WTC11 (cell line): ENCODE data around the gene AHCYL1. TPM values are rescaled to one million over a fixed set of nuclear protein-coding genes. Genes with fewer than 3 reads are reported as not detected.

Experiments
- ATAC-seq: fragments of 200-7000 bp; cut with Tn5 transposase; 2 replicates; pipeline ENCODE4 v1.10.0; 2021; ENCODE audit warnings: mild to moderate bottlenecking, moderate library complexity
- CTCF ChIA-PET: fragments of 300-600 bp; sonication (Branson Sonifier 250); formaldehyde crosslinking; loops from one replicate; lab custom pipeline; 2021; ENCODE audit warnings: antibody characterized with exemption; lab: Charles Lee
- POLR2A ChIA-PET: fragments of 350-600 bp; sonication (Branson Sonifier 250); formaldehyde crosslinking; loops from one replicate; lab custom pipeline; 2021; ENCODE audit warnings: antibody characterized with exemption; lab: Charles Lee
- DNase-seq: peaks from one replicate; pipeline ENCODE4 v3.0.0; 2021; ENCODE audit warnings: low spot score
- H3K27ac Mint-ChIP-seq: 2 replicates; pipeline ENCODE4 v1.8.0; 2021; ENCODE audit warnings: mixed read lengths
- H3K27me3 Mint-ChIP-seq: 2 replicates; pipeline ENCODE4 v1.8.0; 2021; ENCODE audit warnings: low read depth, mild to moderate bottlenecking, moderate library complexity, mixed read lengths
- H3K36me3 Mint-ChIP-seq: 2 replicates; pipeline ENCODE4 v1.8.0; 2021; ENCODE audit warnings: mixed read lengths
- H3K4me1 Mint-ChIP-seq: 2 replicates; pipeline ENCODE4 v1.8.0; 2022; ENCODE audit warnings: mixed read lengths
- H3K4me3 Mint-ChIP-seq: 2 replicates; pipeline ENCODE4 v1.8.0; 2021; ENCODE audit warnings: mild to moderate bottlenecking, moderate library complexity, mixed read lengths
- H3K9me3 Mint-ChIP-seq: 2 replicates; pipeline ENCODE4 v1.8.0; 2021; ENCODE audit warnings: mixed read lengths
- ATF3 ChIP-seq: sonication (generic); formaldehyde crosslinking; conservative IDR thresholded peaks from 2 replicates; pipeline ENCODE4 v1.8.1; 2022; ENCODE audit warnings: mild to moderate bottlenecking, missing genetic modification reagents
- E2F5 ChIP-seq: sonication (generic); formaldehyde crosslinking; IDR thresholded peaks from 2 replicates; pipeline ENCODE4 v1.8.1; 2022; ENCODE audit warnings: mild to moderate bottlenecking, moderate library complexity, missing genetic modification reagents
- HMGA2 ChIP-seq: fragments of 250-450 bp; sonication (Bioruptor Pico); IDR thresholded peaks from 2 replicates; pipeline ENCODE4 v1.4.0; 2021; ENCODE audit warnings: mild to moderate bottlenecking, moderate library complexity
- HMGXB4 ChIP-seq: sonication (generic); formaldehyde crosslinking; IDR thresholded peaks from 2 replicates; pipeline ENCODE4 v1.8.1; 2023; ENCODE audit warnings: mild to moderate bottlenecking, moderate library complexity, missing genetic modification reagents
- MXD4 ChIP-seq: fragments of 250-450 bp; sonication (Bioruptor Pico); IDR thresholded peaks from 2 replicates; pipeline ENCODE4 v1.8.0; 2021; ENCODE audit warnings: mild to moderate bottlenecking, moderate library complexity, borderline replicate concordance
- SMAD4 ChIP-seq: sonication (generic); formaldehyde crosslinking; IDR thresholded peaks from 2 replicates; pipeline ENCODE4 v1.8.0; 2022; ENCODE audit warnings: mild to moderate bottlenecking, missing genetic modification reagents
- TEAD1 ChIP-seq: sonication (generic); formaldehyde crosslinking; IDR thresholded peaks from 2 replicates; pipeline ENCODE4 v1.8.0; 2022; ENCODE audit warnings: mild to moderate bottlenecking, missing genetic modification reagents
- TEAD4 ChIP-seq: sonication (generic); formaldehyde crosslinking; IDR thresholded peaks from 2 replicates; pipeline ENCODE4 v1.8.0; 2022; ENCODE audit warnings: mild to moderate bottlenecking, missing genetic modification reagents
- TP53 ChIP-seq: sonication (generic); formaldehyde crosslinking; IDR thresholded peaks from 2 replicates; pipeline ENCODE4 v1.8.1; 2023; ENCODE audit warnings: mild to moderate bottlenecking, missing genetic modification reagents
- USF2 ChIP-seq: sonication (generic); formaldehyde crosslinking; IDR thresholded peaks from 2 replicates; pipeline ENCODE4 v1.8.1; 2023; ENCODE audit warnings: mild to moderate bottlenecking, missing genetic modification reagents, moderate library complexity
- ZBTB21 ChIP-seq: sonication (generic); formaldehyde crosslinking; IDR thresholded peaks from 2 replicates; pipeline ENCODE4 v1.8.1; 2023; ENCODE audit warnings: mild to moderate bottlenecking, missing genetic modification reagents, borderline replicate concordance
- ZNF416 ChIP-seq: fragments of 250-450 bp; sonication (Bioruptor Pico); IDR thresholded peaks from 2 replicates; pipeline ENCODE4 v1.9.0; 2021; ENCODE audit warnings: mild to moderate bottlenecking, inconsistent platforms
- ZSCAN18 ChIP-seq: fragments of 250-450 bp; sonication (Bioruptor Pico); IDR thresholded peaks from 2 replicates; pipeline ENCODE4 v2.1.2; 2022; ENCODE audit warnings: mild to moderate bottlenecking, moderate library complexity
- total RNA-seq: library from RNA; stranded (reverse); gene quantifications from 3 replicates; pipeline ENCODE4 v1.2.3, GENCODE V29; 2021
- TF ChIP-seq, protein P1 (sequence below): sonication (generic); formaldehyde crosslinking; IDR thresholded peaks from 2 replicates; pipeline ENCODE4 v1.8.0; 2022; ENCODE audit warnings: mild to moderate bottlenecking, missing genetic modification reagents
- TF ChIP-seq, protein P2 (sequence below): sonication (generic); formaldehyde crosslinking; conservative IDR thresholded peaks from 2 replicates; pipeline ENCODE4 v1.8.1; 2023; ENCODE audit warnings: mild to moderate bottlenecking, low read depth, missing genetic modification reagents, moderate library complexity
- TF ChIP-seq, protein P3 (sequence below): fragments of 250-450 bp; sonication (Bioruptor Pico); IDR thresholded peaks from 2 replicates; pipeline ENCODE4 v1.9.0; 2021; ENCODE audit warnings: mild to moderate bottlenecking, borderline replicate concordance

AHCYL1 gene
- total RNA-seq, 1 experiment from 2014 or later: 92.1 TPM

DNA sequence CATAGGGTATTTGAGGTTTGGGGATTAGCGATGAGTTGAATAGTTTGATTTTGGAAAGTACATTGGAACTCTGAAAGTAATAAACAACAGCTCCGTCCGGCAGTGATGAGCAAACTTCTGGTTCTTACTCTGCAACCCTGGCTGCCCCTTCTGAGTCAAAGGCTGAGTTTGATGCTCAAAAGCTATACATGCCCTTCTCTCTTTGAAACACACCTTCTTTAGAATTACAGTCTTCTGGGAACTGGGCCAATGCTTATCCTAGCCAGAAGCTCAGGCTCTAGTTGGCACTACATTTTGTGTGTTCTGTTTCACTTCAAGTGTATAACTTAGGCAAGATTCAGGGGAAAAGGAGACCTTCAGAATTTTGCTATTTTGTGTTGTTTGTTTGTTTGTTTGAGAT is 9.3 kb downstream of the AHCYL1 start:
- TF ChIP-seq TP53 (CRISPR knock-in tag): no peak
- TF ChIP-seq, protein P1, sequence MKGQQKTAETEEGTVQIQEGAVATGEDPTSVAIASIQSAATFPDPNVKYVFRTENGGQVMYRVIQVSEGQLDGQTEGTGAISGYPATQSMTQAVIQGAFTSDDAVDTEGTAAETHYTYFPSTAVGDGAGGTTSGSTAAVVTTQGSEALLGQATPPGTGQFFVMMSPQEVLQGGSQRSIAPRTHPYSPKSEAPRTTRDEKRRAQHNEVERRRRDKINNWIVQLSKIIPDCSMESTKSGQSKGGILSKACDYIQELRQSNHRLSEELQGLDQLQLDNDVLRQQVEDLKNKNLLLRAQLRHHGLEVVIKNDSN (CRISPR knock-in tag): no peak
- no peak for TF ChIP-seq TEAD1 (CRISPR knock-in tag)
- TF ChIP-seq USF2 (CRISPR knock-in tag): no peak
- no peak for TF ChIP-seq ATF3 (CRISPR knock-in tag)
- TF ChIP-seq MXD4 (CRISPR knock-in tag): no peak
- TF ChIP-seq, protein P2, sequence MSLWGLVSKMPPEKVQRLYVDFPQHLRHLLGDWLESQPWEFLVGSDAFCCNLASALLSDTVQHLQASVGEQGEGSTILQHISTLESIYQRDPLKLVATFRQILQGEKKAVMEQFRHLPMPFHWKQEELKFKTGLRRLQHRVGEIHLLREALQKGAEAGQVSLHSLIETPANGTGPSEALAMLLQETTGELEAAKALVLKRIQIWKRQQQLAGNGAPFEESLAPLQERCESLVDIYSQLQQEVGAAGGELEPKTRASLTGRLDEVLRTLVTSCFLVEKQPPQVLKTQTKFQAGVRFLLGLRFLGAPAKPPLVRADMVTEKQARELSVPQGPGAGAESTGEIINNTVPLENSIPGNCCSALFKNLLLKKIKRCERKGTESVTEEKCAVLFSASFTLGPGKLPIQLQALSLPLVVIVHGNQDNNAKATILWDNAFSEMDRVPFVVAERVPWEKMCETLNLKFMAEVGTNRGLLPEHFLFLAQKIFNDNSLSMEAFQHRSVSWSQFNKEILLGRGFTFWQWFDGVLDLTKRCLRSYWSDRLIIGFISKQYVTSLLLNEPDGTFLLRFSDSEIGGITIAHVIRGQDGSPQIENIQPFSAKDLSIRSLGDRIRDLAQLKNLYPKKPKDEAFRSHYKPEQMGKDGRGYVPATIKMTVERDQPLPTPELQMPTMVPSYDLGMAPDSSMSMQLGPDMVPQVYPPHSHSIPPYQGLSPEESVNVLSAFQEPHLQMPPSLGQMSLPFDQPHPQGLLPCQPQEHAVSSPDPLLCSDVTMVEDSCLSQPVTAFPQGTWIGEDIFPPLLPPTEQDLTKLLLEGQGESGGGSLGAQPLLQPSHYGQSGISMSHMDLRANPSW (CRISPR knock-in tag): no peak
- no peak for TF ChIP-seq HMGXB4 (CRISPR knock-in tag)
- no peak for TF ChIP-seq ZSCAN18 (CRISPR knock-in tag)
- TF ChIP-seq SMAD4 (CRISPR knock-in tag): no peak
- TF ChIP-seq E2F5 (CRISPR knock-in tag): no peak
- Mint-ChIP-seq H3K4me1 (peaks cover 10% of the 10 kb centered on the region), H3K27me3 (no peaks in the 10 kb centered on the region), H3K27ac (no peak overlapping the region), H3K4me3 (no peak overlapping the region), H3K9me3 (no peaks in the 10 kb centered on the region), H3K36me3 (peaks cover 6% of the 10 kb centered on the region)
- DNase-seq: no peak
- ChIA-PET CTCF (interaction anchor here (1.0 kb wide), 1 partner anchor 9 kb away, joined by 3 read pairs; the partner anchor contains the start of gene AHCYL1), POLR2A (no interaction called here)
- ATAC-seq: no peak

DNA sequence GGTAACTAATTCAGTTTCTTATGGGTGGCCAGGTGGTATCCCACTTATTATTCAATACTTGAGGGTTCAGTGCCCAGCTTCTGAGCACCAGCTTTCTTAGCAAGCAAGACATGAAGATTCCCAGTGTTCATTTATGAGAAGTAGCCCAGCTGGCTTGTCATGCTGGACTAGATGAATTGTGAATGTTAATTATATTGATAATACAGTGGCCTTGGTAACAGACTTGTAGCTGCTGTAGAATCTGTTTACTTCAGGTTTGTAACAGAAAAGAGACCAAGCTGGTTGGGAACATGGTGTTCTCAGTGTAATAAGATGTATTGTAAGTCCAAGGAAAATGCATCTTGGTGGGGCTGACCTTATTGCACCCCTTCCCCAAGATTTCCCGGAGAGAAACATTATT is 10.1 kb downstream of the AHCYL1 start:
- no peak for ATAC-seq
- no peaks in the 10 kb centered on the region for H3K27me3 Mint-ChIP-seq
- TF ChIP-seq HMGA2 (CRISPR knock-in tag) (no peak), ZNF416 (no peak), HMGXB4 (CRISPR knock-in tag) (no peak), ATF3 (CRISPR knock-in tag) (no peak), ZBTB21 (no peak), TEAD4 (CRISPR knock-in tag) (no peak)
- TF ChIP-seq, protein P3, sequence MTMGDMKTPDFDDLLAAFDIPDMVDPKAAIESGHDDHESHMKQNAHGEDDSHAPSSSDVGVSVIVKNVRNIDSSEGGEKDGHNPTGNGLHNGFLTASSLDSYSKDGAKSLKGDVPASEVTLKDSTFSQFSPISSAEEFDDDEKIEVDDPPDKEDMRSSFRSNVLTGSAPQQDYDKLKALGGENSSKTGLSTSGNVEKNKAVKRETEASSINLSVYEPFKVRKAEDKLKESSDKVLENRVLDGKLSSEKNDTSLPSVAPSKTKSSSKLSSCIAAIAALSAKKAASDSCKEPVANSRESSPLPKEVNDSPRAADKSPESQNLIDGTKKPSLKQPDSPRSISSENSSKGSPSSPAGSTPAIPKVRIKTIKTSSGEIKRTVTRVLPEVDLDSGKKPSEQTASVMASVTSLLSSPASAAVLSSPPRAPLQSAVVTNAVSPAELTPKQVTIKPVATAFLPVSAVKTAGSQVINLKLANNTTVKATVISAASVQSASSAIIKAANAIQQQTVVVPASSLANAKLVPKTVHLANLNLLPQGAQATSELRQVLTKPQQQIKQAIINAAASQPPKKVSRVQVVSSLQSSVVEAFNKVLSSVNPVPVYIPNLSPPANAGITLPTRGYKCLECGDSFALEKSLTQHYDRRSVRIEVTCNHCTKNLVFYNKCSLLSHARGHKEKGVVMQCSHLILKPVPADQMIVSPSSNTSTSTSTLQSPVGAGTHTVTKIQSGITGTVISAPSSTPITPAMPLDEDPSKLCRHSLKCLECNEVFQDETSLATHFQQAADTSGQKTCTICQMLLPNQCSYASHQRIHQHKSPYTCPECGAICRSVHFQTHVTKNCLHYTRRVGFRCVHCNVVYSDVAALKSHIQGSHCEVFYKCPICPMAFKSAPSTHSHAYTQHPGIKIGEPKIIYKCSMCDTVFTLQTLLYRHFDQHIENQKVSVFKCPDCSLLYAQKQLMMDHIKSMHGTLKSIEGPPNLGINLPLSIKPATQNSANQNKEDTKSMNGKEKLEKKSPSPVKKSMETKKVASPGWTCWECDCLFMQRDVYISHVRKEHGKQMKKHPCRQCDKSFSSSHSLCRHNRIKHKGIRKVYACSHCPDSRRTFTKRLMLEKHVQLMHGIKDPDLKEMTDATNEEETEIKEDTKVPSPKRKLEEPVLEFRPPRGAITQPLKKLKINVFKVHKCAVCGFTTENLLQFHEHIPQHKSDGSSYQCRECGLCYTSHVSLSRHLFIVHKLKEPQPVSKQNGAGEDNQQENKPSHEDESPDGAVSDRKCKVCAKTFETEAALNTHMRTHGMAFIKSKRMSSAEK: no peak
- TF ChIP-seq, all 79 proteins: peak for 0
- Mint-ChIP-seq H3K4me1 (peaks cover 8% of the 10 kb centered on the region), H3K9me3 (no peaks in the 10 kb centered on the region), H3K4me3 (no peak overlapping the region), H3K27ac (no peak overlapping the region), H3K36me3 (peaks cover 6% of the 10 kb centered on the region)
- CTCF ChIA-PET: interaction anchor here (0.6 to 1.4 kb wide), 3 partner anchors 10 to 35 kb away, joined by 3 to 5 read pairs (median 3); partner anchors contain the start of gene AHCYL1
- POLR2A ChIA-PET: interaction anchor here (1.5 kb wide), 1 partner anchor 10 kb away, joined by 5 read pairs; the partner anchor contains the start of gene AHCYL1
- DNase-seq: no peak
